ENCODE data around the gene PKP2. TPM values are rescaled to one million over a fixed set of nuclear protein-coding genes. Genes with fewer than 3 reads are reported as not detected.

The PKP2 gene
- total RNA-seq, 1 donor from 2014 or later: not detected

DNA sequence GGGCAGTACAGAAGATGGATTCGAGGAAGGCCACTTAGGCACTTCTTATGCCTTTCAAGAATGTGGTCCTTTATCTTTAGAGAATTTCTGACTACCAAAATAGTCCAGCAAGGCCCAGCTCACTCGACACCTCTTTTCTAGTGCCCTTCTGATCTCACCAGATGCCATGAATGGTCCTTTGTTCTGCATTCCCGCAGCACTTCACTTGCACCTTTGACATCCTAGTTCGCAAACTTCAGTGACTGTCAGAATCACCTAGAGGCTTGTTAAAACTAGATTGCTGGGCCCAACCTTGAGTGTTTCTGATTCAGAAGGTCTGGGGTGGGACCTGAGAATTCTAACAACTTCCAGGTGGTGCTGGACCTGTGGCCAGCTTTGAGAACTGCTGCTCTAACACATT is 56.7 kb downstream of the PKP2 start:
- H3K4me1 Mint-ChIP-seq (ENCODE audit: low read depth): no peaks in the 10 kb centered on the region
- H3K27ac Mint-ChIP-seq: no peak overlapping the region
- DNase-seq (ENCODE audit: low spot score): no peak
- intact Hi-C loops (cut with micrococcal nuclease): no loop called here
- H3K4me3 Mint-ChIP-seq: no peak overlapping the region
- H3K9me3 Mint-ChIP-seq: no peaks in the 10 kb centered on the region
- H3K36me3 Mint-ChIP-seq (ENCODE audit: low read depth): no peaks in the 10 kb centered on the region
- no peaks in the 10 kb centered on the region for H3K27me3 Mint-ChIP-seq (ENCODE audit: insufficient read depth)

DNA sequence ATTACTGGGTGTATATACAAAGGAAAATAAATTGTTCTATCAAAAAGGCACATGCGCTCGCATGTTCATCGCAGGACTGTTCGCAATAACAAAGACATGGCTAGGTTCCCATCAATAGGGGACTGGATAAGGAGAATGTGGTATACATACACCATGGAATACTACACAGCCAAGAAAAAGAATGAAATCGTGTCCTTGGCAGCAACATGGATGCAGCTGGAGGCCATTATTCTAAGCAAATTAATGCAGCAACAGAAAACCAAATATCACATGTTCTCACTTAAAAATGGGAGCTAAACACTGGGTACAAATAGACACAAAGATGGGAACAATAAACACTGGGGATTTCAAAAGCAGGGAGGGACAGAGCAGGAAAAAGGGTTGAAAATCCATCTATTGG is 58.6 kb downstream of the PKP2 start:
- no peaks in the 10 kb centered on the region for H3K27me3 Mint-ChIP-seq (ENCODE audit: insufficient read depth)
- intact Hi-C loops (cut with micrococcal nuclease): no loop called here
- H3K4me1 Mint-ChIP-seq (ENCODE audit: low read depth): no peaks in the 10 kb centered on the region
- H3K36me3 Mint-ChIP-seq (ENCODE audit: low read depth): no peaks in the 10 kb centered on the region
- H3K4me3 Mint-ChIP-seq: no peak overlapping the region
- H3K9me3 Mint-ChIP-seq: no peaks in the 10 kb centered on the region
- DNase-seq (ENCODE audit: low spot score): no peak
- H3K27ac Mint-ChIP-seq: no peak overlapping the region

DNA sequence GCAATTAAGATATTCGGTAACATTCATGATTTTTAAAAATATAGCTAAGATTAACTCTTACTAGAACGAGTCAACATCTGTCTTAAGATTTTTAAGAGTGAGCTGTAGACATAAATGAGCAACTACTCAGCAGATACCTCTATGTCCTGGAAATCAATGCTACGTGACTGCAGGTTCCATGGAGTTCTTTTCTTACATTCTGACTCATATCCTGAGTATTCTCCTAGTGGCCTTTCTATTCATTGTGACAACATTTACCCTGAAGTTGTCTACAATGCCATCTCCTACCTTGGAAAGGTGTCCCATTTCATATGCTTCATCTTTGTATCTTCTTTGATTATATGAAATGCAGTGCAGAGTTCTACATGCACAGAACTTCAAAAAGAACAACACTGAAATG is 59.9 kb downstream of the PKP2 start:
- intact Hi-C loops (cut with micrococcal nuclease): no loop called here
- Mint-ChIP-seq H3K36me3 (ENCODE audit: low read depth) (no peaks in the 10 kb centered on the region), H3K4me3 (no peak overlapping the region), H3K27ac (no peak overlapping the region), H3K4me1 (ENCODE audit: low read depth) (no peaks in the 10 kb centered on the region), H3K27me3 (ENCODE audit: insufficient read depth) (no peaks in the 10 kb centered on the region), H3K9me3 (no peaks in the 10 kb centered on the region)
- DNase-seq (ENCODE audit: low spot score): no peak

DNA sequence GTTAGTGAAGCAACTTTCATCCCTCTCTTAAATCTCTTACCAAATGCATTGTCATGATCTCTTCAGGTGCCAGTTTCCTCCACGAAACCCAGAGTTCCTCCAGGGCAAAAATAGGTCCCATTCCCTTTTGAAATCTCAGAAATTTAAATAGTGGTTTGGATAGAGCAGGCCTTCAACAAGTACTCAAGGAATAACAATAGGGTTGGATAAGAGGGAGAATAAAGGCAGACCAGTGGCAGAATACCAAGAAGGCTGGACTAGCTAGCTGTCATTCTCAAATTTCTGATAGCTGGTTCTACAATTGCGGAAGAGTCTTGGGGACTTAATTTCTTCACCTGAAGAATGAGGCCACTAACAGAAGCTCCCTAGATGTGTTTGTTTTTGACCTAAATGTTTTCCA is 62.5 kb downstream of the PKP2 start:
- H3K4me1 Mint-ChIP-seq (ENCODE audit: low read depth): no peaks in the 10 kb centered on the region
- H3K36me3 Mint-ChIP-seq (ENCODE audit: low read depth): no peaks in the 10 kb centered on the region
- no peak overlapping the region for H3K27ac Mint-ChIP-seq
- H3K4me3 Mint-ChIP-seq: no peak overlapping the region
- no peaks in the 10 kb centered on the region for H3K27me3 Mint-ChIP-seq (ENCODE audit: insufficient read depth)
- no peak for DNase-seq (ENCODE audit: low spot score)
- H3K9me3 Mint-ChIP-seq: no peaks in the 10 kb centered on the region
- intact Hi-C loops (cut with micrococcal nuclease): no loop called here

DNA sequence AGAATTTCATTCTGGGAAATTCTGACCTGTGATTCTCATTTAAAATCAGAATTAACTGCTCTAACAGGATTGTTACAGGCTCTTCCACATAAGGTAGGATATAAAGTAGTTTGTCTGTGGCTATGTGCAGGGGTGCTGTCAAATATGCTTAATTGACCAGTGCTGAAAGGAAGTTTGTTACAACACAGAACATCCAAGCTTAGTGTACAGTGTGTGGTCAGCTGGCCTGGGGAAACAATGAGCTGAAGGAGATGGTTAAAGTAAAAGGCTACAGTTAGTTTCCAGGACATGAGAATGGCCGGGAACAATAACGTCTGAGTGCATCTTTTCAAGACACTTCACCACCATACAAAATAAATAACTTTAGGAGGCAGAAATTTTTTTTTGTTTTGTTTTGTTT is 68.0 kb downstream of the PKP2 start:
- Mint-ChIP-seq H3K27ac (no peak overlapping the region), H3K9me3 (no peaks in the 10 kb centered on the region), H3K4me3 (no peak overlapping the region), H3K4me1 (ENCODE audit: low read depth) (no peaks in the 10 kb centered on the region), H3K27me3 (ENCODE audit: insufficient read depth) (no peaks in the 10 kb centered on the region), H3K36me3 (ENCODE audit: low read depth) (no peaks in the 10 kb centered on the region)
- intact Hi-C loops (cut with micrococcal nuclease): no loop called here
- no peak for DNase-seq (ENCODE audit: low spot score)

DNA sequence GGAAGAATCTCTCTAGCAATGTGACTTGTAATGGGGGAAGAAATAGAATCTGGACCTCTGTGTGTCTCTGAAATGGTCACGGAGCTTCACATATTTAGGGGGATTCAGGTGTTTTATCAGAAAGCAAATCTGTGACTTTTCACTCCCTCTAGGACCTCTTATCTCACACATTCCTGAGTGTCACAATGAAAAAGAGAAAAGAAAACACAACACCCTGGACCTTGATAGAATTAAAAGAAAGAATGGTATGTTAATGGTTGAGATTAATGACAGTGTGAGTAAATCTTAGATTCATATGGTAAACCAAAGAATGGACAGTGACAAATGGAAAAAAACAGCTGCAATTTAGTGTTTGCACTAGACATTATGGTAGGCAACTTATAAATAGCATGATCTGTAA is 68.5 kb downstream of the PKP2 start:
- Mint-ChIP-seq H3K36me3 (ENCODE audit: low read depth) (no peaks in the 10 kb centered on the region), H3K9me3 (no peaks in the 10 kb centered on the region), H3K4me1 (ENCODE audit: low read depth) (no peaks in the 10 kb centered on the region), H3K4me3 (no peak overlapping the region), H3K27me3 (ENCODE audit: insufficient read depth) (no peaks in the 10 kb centered on the region), H3K27ac (no peak overlapping the region)
- no peak for DNase-seq (ENCODE audit: low spot score)
- intact Hi-C loops (cut with micrococcal nuclease): no loop called here

DNA sequence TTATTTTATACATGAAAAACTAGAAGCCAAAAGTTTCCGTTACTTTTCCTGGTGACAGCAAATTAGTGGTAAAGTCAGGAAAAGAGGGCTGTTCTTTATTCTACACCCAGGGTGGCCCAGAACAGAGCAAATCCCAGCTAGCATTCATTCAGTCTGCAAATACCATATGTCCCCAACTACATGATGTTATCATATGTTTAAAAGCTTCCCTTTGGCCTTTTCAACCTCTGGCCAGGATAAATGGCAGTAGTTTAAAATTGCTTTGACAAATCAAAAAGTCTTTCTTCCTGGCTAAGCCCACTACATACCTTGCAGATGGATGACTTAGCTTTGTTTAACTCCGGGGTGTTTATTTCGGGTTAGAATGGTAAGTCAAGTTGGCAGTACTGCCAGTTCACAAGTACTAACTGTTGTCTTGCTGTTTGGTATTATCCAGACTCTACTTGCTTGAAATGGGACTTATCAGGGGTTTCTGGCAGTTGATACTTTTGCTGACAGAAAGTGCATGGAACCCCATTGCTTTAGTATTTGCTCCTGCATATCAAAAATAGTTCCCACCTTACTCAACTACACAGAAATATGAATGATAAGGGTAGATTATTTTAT is 69.7 kb downstream of the PKP2 start:
- Mint-ChIP-seq H3K36me3 (ENCODE audit: low read depth) (no peaks in the 10 kb centered on the region), H3K27ac (no peak overlapping the region), H3K9me3 (no peaks in the 10 kb centered on the region), H3K4me3 (no peak overlapping the region), H3K4me1 (ENCODE audit: low read depth) (no peaks in the 10 kb centered on the region), H3K27me3 (ENCODE audit: insufficient read depth) (no peaks in the 10 kb centered on the region)
- intact Hi-C loops (cut with micrococcal nuclease): no loop called here
- DNase-seq (ENCODE audit: low spot score): no peak

DNA sequence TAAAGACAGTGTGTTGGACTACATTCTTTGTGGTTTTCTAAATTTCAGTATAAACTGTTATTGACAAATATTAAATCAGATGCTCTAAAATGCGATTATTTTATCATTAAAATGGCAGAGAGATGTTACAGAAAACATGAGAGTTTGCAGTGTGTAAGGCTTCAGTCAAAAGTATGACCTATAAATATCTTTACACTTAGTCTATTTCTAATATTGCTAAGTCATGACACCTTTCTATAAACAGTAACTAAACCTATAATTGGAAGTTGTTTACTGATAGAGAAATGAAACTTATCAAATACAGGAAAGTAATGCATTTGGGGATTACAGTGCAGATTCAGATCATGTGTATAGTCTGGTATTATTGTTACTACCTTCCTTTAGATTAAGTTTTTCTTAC is 72.0 kb downstream of the PKP2 start:
- DNase-seq (ENCODE audit: low spot score): no peak
- intact Hi-C loops (cut with micrococcal nuclease): no loop called here
- no peak overlapping the region for H3K27ac Mint-ChIP-seq
- no peaks in the 10 kb centered on the region for H3K9me3 Mint-ChIP-seq
- H3K27me3 Mint-ChIP-seq (ENCODE audit: insufficient read depth): no peaks in the 10 kb centered on the region
- H3K4me1 Mint-ChIP-seq (ENCODE audit: low read depth): no peaks in the 10 kb centered on the region
- H3K36me3 Mint-ChIP-seq (ENCODE audit: low read depth): no peaks in the 10 kb centered on the region
- no peak overlapping the region for H3K4me3 Mint-ChIP-seq

DNA sequence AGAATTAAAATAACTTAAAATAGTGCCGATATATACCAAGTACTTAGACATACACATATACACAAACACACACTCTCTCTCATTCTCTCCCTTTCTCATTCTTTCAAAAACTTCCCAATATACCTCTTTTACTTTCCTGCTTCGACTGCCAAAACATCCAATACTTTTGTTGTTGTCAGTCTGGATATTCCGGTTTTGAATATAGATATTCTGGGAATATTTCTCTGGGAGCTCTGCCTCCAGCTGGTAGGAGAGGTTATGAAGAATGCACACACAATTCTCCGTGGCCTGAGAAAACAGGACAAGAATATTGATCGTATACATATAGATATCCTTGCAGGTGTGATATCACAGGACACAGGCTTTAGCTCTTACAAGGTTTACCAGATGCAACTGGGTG is 74.2 kb downstream of the PKP2 start:
- Mint-ChIP-seq H3K36me3 (ENCODE audit: low read depth) (no peaks in the 10 kb centered on the region), H3K9me3 (no peaks in the 10 kb centered on the region), H3K27ac (no peak overlapping the region), H3K4me3 (no peak overlapping the region), H3K27me3 (ENCODE audit: insufficient read depth) (no peaks in the 10 kb centered on the region), H3K4me1 (ENCODE audit: low read depth) (no peaks in the 10 kb centered on the region)
- no peak for DNase-seq (ENCODE audit: low spot score)
- intact Hi-C loops (cut with micrococcal nuclease): no loop called here

DNA sequence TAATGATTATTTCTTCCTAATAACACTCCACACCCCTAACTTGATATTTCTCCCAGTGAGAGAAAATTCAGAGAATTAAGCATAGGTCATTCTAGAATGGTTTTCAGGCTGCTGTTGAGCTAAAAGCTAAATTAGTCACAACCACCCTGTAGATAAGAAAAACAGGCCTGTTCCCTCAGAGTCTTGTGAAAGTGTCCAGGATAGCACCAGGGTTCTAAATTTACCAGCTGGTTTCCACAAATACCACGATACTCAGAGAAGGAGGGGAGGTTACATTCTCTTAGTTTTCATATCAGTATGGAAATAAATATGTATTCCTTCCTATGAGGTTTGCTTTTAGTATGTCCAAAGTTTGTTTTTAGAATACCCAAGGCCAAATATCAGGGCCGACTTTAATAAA is 74.9 kb downstream of the PKP2 start:
- no peak overlapping the region for H3K27ac Mint-ChIP-seq
- no peak overlapping the region for H3K4me3 Mint-ChIP-seq
- intact Hi-C loops (cut with micrococcal nuclease): no loop called here
- DNase-seq (ENCODE audit: low spot score): no peak
- H3K36me3 Mint-ChIP-seq (ENCODE audit: low read depth): no peaks in the 10 kb centered on the region
- no peaks in the 10 kb centered on the region for H3K9me3 Mint-ChIP-seq
- H3K4me1 Mint-ChIP-seq (ENCODE audit: low read depth): no peaks in the 10 kb centered on the region
- no peaks in the 10 kb centered on the region for H3K27me3 Mint-ChIP-seq (ENCODE audit: insufficient read depth)

DNA sequence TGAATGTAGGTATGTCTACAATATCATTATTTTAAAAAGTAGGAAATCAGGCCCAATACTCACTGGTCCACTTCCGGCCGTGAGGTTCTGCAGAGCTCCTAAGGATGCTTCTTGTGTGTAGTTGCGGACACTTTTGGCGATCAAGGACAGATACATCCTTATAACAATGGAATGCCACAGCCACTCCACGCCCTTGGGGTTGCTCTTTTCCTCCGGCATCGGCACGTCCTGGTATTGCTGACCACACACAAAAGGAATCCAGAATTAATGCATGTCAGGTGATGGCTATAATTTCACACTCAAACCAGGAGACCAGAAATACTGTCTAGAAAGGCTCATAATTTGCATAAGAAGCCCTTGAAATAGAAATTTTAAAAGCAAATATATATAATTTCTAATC is 75.3 kb downstream of the PKP2 start:
- Mint-ChIP-seq H3K9me3 (no peaks in the 10 kb centered on the region), H3K4me3 (no peak overlapping the region), H3K36me3 (ENCODE audit: low read depth) (no peaks in the 10 kb centered on the region), H3K27ac (no peak overlapping the region), H3K4me1 (ENCODE audit: low read depth) (no peaks in the 10 kb centered on the region), H3K27me3 (ENCODE audit: insufficient read depth) (no peaks in the 10 kb centered on the region)
- no peak for DNase-seq (ENCODE audit: low spot score)
- intact Hi-C loops (cut with micrococcal nuclease): no loop called here

DNA sequence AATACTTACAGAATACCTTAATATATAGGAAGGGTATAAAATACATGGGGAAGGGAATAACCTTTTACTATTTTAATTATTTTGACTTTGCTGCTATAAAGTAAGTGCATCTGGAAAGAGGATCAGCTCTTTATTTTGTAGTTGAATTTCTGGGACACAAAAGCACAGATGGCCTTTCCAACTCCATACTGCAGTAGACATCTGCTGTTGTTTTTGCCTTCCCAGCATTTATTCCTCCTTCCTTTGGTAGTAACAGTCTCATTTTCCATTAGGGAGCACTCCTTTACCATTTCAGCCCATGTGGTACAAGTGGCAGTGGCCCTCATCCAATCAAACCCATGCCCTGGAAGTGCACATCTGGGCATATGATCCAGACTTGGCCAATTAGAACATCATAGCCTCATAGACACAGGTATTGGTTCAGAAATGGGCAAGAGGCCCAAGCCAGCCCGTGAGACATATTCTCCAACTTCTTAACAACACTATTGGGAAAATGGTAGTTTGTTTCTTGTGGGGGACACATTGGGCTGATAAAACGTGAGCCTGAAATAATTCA is 76.1 kb downstream of the PKP2 start:
- intact Hi-C loops (cut with micrococcal nuclease): no loop called here

DNA sequence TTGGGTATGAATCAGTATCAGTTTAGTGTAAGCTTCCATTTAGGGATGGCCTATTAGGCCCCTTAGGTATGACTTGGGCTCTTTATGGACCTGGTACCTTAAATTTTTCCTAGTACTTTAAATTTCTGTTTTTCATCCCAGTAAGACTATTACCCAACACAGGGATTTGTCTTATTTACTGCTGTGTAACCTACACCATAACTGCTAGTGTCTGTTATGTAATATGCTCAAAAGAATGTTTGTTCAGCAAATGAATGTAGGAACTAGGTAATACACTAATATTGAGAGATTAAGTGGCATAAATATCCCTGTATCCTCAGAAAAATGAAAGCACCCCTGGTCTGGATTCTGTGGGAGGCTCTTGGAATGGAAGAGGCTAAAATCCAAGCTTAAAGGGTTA is 77.2 kb downstream of the PKP2 start:
- intact Hi-C loops (cut with micrococcal nuclease): no loop called here
- no peaks in the 10 kb centered on the region for H3K4me1 Mint-ChIP-seq (ENCODE audit: low read depth)
- no peak overlapping the region for H3K27ac Mint-ChIP-seq
- no peak for DNase-seq (ENCODE audit: low spot score)
- no peak overlapping the region for H3K4me3 Mint-ChIP-seq
- H3K36me3 Mint-ChIP-seq (ENCODE audit: low read depth): no peaks in the 10 kb centered on the region
- no peaks in the 10 kb centered on the region for H3K9me3 Mint-ChIP-seq
- no peaks in the 10 kb centered on the region for H3K27me3 Mint-ChIP-seq (ENCODE audit: insufficient read depth)

More for the DNA sequence above, 76.1 kb downstream of the PKP2 start:
- no peaks in the 10 kb centered on the region for H3K9me3 Mint-ChIP-seq
- no peak overlapping the region for H3K4me3 Mint-ChIP-seq
- DNase-seq (ENCODE audit: low spot score): no peak
- H3K36me3 Mint-ChIP-seq (ENCODE audit: low read depth): no peaks in the 10 kb centered on the region
- no peak overlapping the region for H3K27ac Mint-ChIP-seq
- H3K4me1 Mint-ChIP-seq (ENCODE audit: low read depth): no peaks in the 10 kb centered on the region
- H3K27me3 Mint-ChIP-seq (ENCODE audit: insufficient read depth): no peaks in the 10 kb centered on the region
